GM21447 (cell line): ENCODE data around the gene FAAP20.

Experiments
- ATAC-seq: cut with Tn5 transposase; IDR thresholded peaks from one replicate; pipeline ENCODE4 v1.9.1; 2021; ENCODE audit not compliant: unreplicated experiment

Gene FAAP20

DNA sequence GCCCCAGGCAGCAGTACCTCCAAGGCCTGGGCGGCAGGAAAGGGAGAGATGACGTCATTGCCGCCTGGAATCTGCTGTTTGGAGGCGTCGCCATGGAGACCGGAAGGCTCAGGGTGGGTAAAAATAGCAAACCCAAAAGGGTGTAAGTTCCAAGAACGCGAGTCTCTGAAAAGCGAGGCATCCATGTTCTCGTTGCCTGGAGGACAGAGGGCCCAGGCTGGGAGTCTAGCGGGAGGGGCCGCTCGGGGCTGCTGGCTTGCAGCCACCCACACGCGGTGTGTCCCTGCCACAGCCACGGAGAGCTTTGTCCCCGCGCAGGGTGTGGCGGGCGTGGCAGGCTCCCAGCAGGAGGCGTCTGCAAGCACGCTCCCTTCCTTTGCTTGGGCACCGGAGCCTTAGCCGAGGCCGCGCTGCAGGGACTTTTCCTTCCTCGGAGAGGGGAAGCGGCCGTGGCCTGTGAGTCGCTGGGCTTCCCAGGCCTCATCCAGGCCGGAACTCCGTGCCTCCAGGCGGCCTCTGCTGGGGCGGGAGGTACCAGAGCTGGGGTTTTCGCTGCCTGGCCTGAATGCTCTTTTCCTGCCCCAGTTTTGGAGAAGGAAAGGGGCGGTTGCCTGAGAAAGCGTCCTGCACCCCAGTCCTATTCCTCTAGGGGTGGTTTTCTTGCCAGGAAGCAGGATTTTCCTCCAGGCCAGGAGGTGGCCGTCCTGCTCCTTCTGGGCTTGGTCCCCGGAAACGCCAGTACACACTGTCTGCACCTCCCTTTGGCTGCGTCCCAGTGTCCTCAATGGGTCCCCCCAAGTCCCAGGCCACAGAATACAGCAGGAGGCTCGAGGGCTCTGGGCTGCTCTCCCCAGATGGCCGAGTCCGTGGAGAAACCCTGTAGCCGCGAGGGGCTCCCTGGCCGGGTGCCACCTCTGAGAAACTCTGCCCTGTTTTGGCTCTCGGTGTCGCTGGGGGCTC lies 18.2 kb upstream of the FAAP20 start:
- no peak for ATAC-seq

DNA sequence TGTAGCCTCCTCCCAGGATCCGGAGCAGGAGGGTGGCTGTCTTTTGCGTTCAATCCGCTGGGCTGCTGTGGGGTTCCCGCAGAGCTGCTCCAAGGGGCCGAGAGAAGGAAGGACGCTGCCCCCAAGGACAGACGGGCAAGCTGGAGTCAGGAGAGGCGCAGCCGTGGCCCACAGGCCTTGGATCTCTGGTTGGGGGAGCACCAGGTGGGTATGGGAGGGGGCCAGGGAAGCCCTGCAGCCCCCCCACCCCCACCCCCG lies 17.6 kb upstream of the FAAP20 start:
- no peak for ATAC-seq

GRCh38 chr1:2210786-2211185 lies 16.2 kb upstream of the FAAP20 start:
- no peak for ATAC-seq

DNA sequence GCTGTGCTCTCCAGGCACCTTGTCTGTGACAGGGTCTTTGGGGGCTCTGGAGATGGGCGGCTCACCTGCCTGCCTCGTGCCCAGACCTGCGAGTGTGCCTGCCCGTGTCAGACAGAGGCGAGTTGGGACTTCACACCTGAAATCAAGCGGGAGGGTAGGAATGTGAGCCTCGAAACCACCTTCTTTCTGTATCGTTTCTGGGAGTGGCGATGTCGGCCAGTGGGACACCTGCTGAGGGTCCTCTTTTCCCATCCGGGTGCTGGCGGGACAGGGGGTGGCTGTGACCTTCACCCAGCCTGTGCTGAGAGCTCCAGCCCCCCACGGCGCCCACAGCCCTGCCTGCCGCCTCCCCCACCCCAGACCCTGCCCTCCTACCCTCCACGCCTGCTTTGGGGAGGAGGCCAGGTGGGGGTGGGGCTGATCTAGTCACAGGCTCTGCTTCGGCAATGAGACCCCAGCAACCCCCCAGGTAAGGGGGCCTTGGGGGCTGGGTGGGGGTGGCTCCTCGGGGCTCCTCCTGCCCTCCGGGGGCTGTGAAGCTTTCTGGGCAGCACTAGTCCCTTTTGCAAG lies 15.6 kb upstream of the FAAP20 start:
- no peak for ATAC-seq

DNA sequence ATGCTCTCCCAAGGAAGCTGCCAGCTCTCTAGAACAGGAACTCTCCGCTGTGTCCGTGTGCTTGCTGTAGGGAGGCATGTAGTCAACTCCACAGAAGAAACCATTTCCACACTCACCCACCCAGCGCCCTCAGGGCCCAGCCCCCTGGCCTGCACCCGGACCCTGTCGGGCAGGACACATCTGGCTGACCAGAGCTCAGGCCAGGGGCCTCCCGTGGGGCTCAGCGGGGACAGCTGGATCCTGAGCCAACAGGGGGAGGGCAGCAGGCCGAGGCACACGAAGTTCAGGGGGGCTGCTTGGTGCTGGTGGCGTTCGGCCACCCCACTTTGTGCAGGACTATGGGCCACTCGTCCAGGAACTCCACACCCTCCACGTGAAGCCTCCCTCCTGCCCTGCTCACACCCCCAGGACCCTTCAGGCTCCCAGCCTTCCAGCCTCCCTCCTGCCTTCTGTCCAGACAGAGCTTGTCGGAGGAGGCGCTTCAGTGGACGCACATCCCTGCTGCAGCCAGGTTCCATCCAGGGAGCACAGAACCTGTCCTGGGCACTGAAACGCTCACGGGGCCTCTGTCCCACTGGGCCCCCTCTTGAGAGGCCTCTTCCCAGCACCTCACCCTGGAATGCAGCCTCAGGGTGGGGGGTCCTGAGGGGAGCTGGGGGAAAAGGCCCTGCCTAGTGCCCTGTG lies 15.0 kb upstream of the FAAP20 start:
- no peak for ATAC-seq

DNA sequence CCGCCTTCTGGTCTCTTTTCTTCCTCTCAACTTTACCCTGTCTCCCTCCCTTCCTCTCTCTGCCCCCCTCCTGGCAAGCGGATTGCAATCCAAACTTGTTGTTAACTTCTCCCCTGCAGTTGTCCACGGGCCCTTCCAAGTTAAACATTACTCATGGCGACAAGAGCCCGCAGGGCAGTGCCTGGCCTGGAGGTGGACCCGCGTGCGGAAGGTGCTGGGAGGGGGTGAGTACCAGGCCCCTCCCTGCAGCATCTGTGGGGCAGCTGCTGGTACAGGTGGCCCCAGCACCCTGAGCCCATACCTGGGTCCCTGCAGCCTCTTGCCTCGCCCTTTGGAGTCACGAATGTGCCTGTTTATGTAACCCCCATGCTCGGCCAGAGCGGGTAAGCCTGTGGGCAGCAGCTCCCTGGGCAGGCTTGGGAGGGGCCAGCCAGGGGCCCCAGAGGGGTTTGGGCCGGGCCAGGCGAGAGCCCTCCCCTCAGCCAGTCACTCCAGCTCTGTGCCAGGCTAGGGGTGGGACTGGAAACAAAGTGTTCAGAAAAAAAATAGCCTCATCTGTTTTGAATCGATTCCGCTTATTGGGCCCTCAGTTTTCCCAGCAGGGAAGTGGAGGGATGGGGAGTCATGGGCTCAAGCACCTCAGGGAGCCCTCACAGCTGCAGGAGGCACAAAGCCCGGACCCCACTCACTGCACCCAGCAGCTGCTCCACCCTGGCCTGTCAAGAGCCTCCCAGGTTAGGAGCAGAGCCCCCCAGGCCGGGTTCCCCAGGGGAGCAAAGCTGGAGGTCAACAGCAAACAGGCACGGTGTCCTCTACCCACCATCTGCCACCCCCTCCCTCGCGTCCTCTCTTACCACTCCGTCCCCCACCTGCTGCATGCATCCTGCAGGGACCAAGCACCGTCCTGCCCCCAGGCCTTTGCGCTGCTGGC lies 14.0 kb upstream of the FAAP20 start:
- no peak for ATAC-seq

- no peak for ATAC-seq
These were observed 12.4 kb upstream of the FAAP20 start for GRCh38 chr1:2206813-2207487.

DNA sequence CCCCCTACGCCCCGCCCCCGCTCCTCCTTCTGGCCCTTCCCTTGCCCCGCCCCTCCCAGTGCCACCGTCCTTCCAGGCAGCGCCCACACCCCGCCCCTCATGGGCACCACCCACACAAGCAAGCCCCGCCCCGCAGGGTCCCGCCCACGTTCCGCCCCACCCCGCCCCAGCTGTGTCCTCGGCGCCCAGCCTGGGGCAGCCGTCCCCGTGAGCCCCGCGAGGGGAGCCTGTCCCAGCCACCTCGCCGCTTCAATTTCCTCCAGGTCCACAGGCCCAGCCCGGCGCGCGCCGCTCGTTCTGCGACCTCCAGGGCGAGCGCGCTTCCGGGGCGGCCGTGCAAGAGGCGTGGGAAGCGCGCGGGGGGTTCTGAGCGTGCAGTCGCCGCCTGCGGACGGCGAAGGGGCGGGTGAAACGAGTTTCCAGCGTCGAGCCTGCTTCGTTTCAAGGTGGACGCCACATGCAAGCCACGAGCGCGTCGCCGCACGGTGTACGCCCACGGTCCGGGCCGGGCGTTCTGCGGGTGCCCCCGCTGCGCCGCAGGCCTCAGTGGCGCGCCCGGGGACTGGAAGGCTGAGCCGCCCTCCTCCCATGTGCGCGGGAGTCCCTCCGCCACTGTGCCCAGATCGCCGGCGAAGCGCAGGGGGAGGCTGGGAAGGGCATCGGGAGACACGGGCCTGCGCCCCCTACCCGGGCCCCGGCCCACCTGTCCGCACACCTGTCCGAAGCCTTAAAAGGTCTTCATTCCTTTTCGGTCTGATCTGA lies 10.8 kb upstream of the FAAP20 start:
- peak; percentile 48 for ATAC-seq

- peak; percentile 54 for ATAC-seq
These were observed 10.0 kb upstream of the FAAP20 start for GRCh38 chr1:2204415-2205190.

- no peak for ATAC-seq
These were observed 9.3 kb upstream of the FAAP20 start for GRCh38 chr1:2203671-2204414.

- no peak for ATAC-seq
These were observed 8.4 kb upstream of the FAAP20 start for GRCh38 chr1:2202843-2203601.

GRCh38 chr1:2202008-2202575 lies 7.5 kb upstream of the FAAP20 start:
- ATAC-seq = no peak

DNA sequence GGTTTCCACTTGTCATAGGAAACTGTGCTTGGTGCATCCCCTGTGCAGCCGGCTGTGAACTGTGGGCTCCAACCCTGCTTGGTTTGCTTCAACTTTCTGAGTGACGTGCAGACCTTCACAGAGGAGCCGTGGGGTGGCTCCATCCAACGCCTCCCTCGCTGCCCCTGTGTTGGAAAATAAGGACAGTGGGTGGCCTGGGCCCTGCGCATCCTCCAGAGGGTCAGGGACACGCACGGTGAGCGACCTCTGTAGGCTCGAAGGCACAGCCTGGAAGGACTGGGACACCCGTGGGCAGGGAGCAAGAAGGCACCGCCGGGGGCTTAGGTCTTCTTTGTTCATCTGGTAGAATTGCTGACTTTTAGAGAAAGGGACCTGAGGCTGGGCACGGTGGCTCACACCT lies 6.5 kb upstream of the FAAP20 start:
- ATAC-seq = no peak

DNA sequence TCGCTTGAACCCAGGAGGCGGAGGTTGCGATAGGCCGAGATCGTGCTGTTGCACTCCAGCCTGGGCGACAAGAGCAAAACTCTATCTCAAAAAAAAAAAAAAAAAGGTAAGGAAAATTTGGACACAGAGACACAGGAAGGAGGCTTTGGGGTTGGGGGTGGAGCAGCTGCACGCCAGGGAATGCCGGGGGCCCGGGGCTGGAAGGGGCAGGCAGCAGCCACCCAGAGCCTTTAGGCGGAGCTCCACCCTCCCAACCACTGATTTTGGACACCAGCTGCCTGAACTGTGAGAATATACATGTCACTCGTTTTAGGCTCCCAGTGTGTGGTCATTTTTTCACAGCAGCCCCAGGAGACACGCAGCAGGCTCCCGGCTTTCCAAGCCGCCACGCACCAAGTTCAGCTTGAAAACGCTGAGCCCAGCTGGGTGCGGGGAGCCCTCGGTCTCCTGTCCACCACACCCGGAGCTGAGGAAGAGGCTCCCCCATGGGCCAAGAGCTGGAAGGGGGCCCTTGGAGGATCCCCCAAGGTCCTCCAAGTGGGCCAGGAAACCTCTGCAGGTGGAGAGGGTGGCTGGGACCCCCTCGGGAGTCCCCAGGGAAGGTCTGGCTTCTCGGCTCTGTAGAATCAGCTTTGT lies 5.9 kb upstream of the FAAP20 start:
- no peak for ATAC-seq

GRCh38 chr1:2199042-2199810 lies 4.7 kb upstream of the FAAP20 start:
- ATAC-seq = peak; percentile 46

- ATAC-seq = no peak
These were observed 4.0 kb upstream of the FAAP20 start for GRCh38 chr1:2198571-2198970.
